ENCODE results near the gene RPUSD2. TPM values are rescaled to one million over a fixed set of nuclear protein-coding genes. Genes with fewer than 3 reads are reported as not detected.
A peak's percentile ranks its signal among the peaks of the same experiment; 100 is the strongest.

The RPUSD2 gene
- total RNA-seq, 3 donors from 2014 or later (not counting 1 experiment from before 2014, with no cell fraction given), result 13.7 to 15.2 (median 14.2) TPM

- Histone ChIP-seq H3K9me3 (ENCODE audit: control insufficient read depth, insufficient read depth, low read length) (no peaks in the 10 kb centered on the region), H3K4me1 (ENCODE audit: control insufficient read depth, insufficient read depth, low read length) (peaks cover 3% of the 10 kb centered on the region), H3K36me3 (ENCODE audit: control insufficient read depth, insufficient read depth, low read length) (peaks cover 6% of the 10 kb centered on the region), H3K27ac (ENCODE audit: low read length) (no peak overlapping the region), H3K27me3 (ENCODE audit: control insufficient read depth, insufficient read depth, low read length) (no peaks in the 10 kb centered on the region), H3K4me3 (ENCODE audit: low read length) (no peak overlapping the region)
- intact Hi-C loops (cut with micrococcal nuclease), result no loop called here
- TF ChIP-seq CTCF (IDR thresholded peaks at IDR 0.05), result no peak
- ATAC-seq (no peak), DNase-seq (no peak)
- Mint-ChIP-seq H3K27me3 (ENCODE audit: low read depth in 2 of 2) (no peaks in the 10 kb centered on the region), H3K36me3 (no peaks in the 10 kb centered on the region), H3K4me3 (no peak overlapping the region), H3K9me3 (no peaks in the 10 kb centered on the region), H3K27ac (no peak overlapping the region), H3K4me1 (peaks cover 0 to 4% of the 10 kb centered on the region in 2 donors)
- WGBS (ENCODE audit: insufficient coverage), result 96% methylated on average over 6 of the region's 6 CpGs
These were observed 30.1 kb upstream of the RPUSD2 start for GRCh38 chr15:40538976-40539375.

GRCh38 chr15:40543082-40543481 is 26.0 kb upstream of the RPUSD2 start:
- WGBS (ENCODE audit: insufficient coverage), result 81% methylated on average over 3 of the region's 3 CpGs
- Mint-ChIP-seq H3K4me3 (no peak overlapping the region), H3K9me3 (no peaks in the 10 kb centered on the region), H3K4me1 (peaks cover 5 to 16% of the 10 kb centered on the region in 2 donors), H3K27me3 (ENCODE audit: low read depth in 2 of 2) (no peaks in the 10 kb centered on the region), H3K36me3 (no peaks in the 10 kb centered on the region), H3K27ac (no peak overlapping the region)
- no peak for ATAC-seq
- peaks cover 3% of the 10 kb centered on the region for H3K4me1 ChIP-seq (ENCODE audit: control insufficient read depth, insufficient read depth, low read length)
- no peak for TF ChIP-seq CTCF (IDR thresholded peaks at IDR 0.05)
- peaks cover 6% of the 10 kb centered on the region for H3K36me3 ChIP-seq (ENCODE audit: control insufficient read depth, insufficient read depth, low read length)
- H3K4me3 ChIP-seq (ENCODE audit: low read length), result no peak overlapping the region
- H3K27ac ChIP-seq (ENCODE audit: low read length), result no peak overlapping the region
- intact Hi-C loops (cut with micrococcal nuclease), result no loop called here
- H3K9me3 ChIP-seq (ENCODE audit: control insufficient read depth, insufficient read depth, low read length), result no peaks in the 10 kb centered on the region
- H3K27me3 ChIP-seq (ENCODE audit: control insufficient read depth, insufficient read depth, low read length), result no peaks in the 10 kb centered on the region
- DNase-seq, result no peak

- WGBS (ENCODE audit: insufficient coverage), result 58% methylated on average over 5 of the region's 5 CpGs
- no peak overlapping the region for H3K27ac ChIP-seq (ENCODE audit: low read length)
- ATAC-seq (peak in 1 of 3 donors; percentile 48), DNase-seq (no peak)
- no peaks in the 10 kb centered on the region for H3K27me3 ChIP-seq (ENCODE audit: control insufficient read depth, insufficient read depth, low read length)
- peaks cover 3% of the 10 kb centered on the region for H3K4me1 ChIP-seq (ENCODE audit: control insufficient read depth, insufficient read depth, low read length)
- H3K27me3 Mint-ChIP-seq (ENCODE audit: low read depth in 2 of 2), result no peaks in the 10 kb centered on the region
- H3K36me3 Mint-ChIP-seq, result no peaks in the 10 kb centered on the region
- intact Hi-C loops (cut with micrococcal nuclease), result no loop called here
- peaks cover 6% of the 10 kb centered on the region for H3K36me3 ChIP-seq (ENCODE audit: control insufficient read depth, insufficient read depth, low read length)
- no peak overlapping the region for H3K4me3 ChIP-seq (ENCODE audit: low read length)
- H3K4me1 Mint-ChIP-seq, result peaks cover 5 to 17% of the 10 kb centered on the region in 2 donors
- no peaks in the 10 kb centered on the region for H3K9me3 ChIP-seq (ENCODE audit: control insufficient read depth, insufficient read depth, low read length)
- no peak overlapping the region for H3K4me3 Mint-ChIP-seq
- no peak for TF ChIP-seq CTCF (IDR thresholded peaks at IDR 0.05)
- no peak overlapping the region for H3K27ac Mint-ChIP-seq
- no peaks in the 10 kb centered on the region for H3K9me3 Mint-ChIP-seq
These were observed 25.3 kb upstream of the RPUSD2 start for GRCh38 chr15:40543631-40544294.

- Mint-ChIP-seq H3K4me3 (no peak overlapping the region), H3K9me3 (no peaks in the 10 kb centered on the region), H3K27me3 (ENCODE audit: low read depth in 2 of 2) (no peaks in the 10 kb centered on the region), H3K27ac (no peak overlapping the region), H3K36me3 (no peaks in the 10 kb centered on the region), H3K4me1 (peaks cover 5 to 17% of the 10 kb centered on the region in 2 donors)
- no peaks in the 10 kb centered on the region for H3K27me3 ChIP-seq (ENCODE audit: control insufficient read depth, insufficient read depth, low read length)
- no peak overlapping the region for H3K27ac ChIP-seq (ENCODE audit: low read length)
- DNase-seq, result no peak
- TF ChIP-seq CTCF (IDR thresholded peaks at IDR 0.05), result no peak
- no peak overlapping the region for H3K4me3 ChIP-seq (ENCODE audit: low read length)
- ATAC-seq, result no peak
- no peaks in the 10 kb centered on the region for H3K9me3 ChIP-seq (ENCODE audit: control insufficient read depth, insufficient read depth, low read length)
- WGBS (ENCODE audit: insufficient coverage), result 100% methylated on average over 1 of the region's 1 CpG
- no peaks in the 10 kb centered on the region for H3K36me3 ChIP-seq (ENCODE audit: control insufficient read depth, insufficient read depth, low read length)
- intact Hi-C loops (cut with micrococcal nuclease), result no loop called here
- H3K4me1 ChIP-seq (ENCODE audit: control insufficient read depth, insufficient read depth, low read length), result peaks cover 9% of the 10 kb centered on the region
These were observed 23.6 kb upstream of the RPUSD2 start for GRCh38 chr15:40545457-40545856.

All from natural killer cell (primary cell).